Peyer's patch (tissue), 4 donors: ENCODE measurements around the gene MAGEA9.

Source experiments
- POLR2A ChIP-seq, 2 donors: fragments of 450-650 bp; IDR thresholded peaks; one replicate each; pipeline ENCODE4 v1.5.1; 2017; ENCODE audit warnings: antibody characterized with exemption in 2 of 2, mild to moderate bottlenecking in 2 of 2, moderate library complexity in 2 of 2
- TF ChIP-seq, protein P1 (sequence below), 6 experiments: fragments of 450-650 bp in 4 of 6; fragments of 200-600 bp in 2 of 6; sonication (generic) in 1 of 6; IDR thresholded peaks; one replicate each; pipeline ENCODE4 v1.5.1; 2017 to 2019; ENCODE audit warnings: antibody characterized with exemption in 6 of 6, mild to moderate bottlenecking in 3 of 6, moderate library complexity in 1 of 6

DNA sequence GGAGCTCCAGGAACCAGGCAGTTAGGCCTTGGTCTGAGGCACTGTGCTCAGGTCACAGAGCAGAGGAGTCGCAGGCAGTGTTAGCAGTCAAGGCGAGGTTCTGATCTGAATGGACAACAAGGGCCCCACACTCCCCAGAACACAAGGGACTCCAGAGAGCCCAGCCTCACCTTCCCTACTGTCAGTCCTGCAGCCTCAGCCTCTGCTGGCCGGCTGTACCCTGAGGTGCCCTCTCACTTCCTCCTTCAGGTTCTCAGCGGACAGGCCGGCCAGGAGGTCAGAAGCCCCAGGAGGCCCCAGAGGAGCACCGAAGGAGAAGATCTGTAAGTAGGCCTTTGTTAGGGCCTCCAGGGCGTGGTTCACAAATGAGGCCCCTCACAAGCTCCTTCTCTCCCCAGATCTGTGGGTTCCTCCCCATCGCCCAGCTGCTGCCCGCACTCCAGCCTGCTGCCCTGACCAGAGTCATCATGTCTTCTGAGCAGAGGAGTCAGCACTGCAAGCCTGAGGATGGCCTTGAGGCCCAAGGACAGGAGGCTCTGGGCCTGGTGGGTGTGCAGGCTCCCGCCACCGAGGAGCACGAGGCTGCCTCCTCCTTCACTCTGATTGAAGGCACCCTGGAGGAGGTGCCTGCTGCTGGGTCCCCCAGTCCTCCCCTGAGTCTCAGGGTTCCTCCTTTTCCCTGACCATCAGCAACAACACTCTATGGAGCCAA, 26.2 kb downstream of the MAGEA9 start:
- no peak for TF ChIP-seq POLR2A (IDR thresholded peaks at IDR 0.05)
- TF ChIP-seq, protein P1, sequence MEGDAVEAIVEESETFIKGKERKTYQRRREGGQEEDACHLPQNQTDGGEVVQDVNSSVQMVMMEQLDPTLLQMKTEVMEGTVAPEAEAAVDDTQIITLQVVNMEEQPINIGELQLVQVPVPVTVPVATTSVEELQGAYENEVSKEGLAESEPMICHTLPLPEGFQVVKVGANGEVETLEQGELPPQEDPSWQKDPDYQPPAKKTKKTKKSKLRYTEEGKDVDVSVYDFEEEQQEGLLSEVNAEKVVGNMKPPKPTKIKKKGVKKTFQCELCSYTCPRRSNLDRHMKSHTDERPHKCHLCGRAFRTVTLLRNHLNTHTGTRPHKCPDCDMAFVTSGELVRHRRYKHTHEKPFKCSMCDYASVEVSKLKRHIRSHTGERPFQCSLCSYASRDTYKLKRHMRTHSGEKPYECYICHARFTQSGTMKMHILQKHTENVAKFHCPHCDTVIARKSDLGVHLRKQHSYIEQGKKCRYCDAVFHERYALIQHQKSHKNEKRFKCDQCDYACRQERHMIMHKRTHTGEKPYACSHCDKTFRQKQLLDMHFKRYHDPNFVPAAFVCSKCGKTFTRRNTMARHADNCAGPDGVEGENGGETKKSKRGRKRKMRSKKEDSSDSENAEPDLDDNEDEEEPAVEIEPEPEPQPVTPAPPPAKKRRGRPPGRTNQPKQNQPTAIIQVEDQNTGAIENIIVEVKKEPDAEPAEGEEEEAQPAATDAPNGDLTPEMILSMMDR (IDR thresholded peaks at IDR 0.05): no peak
